Subcutaneous adipose tissue (tissue), 4 donors: ENCODE data around the gene TIMP4. TPM values are rescaled to one million over a fixed set of nuclear protein-coding genes. Genes with fewer than 3 reads are reported as not detected.

Source experiments
- total RNA-seq, 4 donors: library from RNA; depleted of rRNA; stranded (reverse); fragments of >200 nt; gene quantifications; one replicate each; pipeline ENCODE4 v1.1.0, GENCODE V29; 2016
- TF ChIP-seq, protein P1 (sequence below): fragments of 450-650 bp; IDR thresholded peaks from one replicate; pipeline ENCODE4 v1.5.1; 2016; ENCODE audit warnings: low read depth, mild to moderate bottlenecking, control low read depth, antibody characterized with exemption, moderate library complexity

The TIMP4 gene
- total RNA-seq, 4 donors from 2014 or later, result 97.2 to 362 (median 213) TPM

- TF ChIP-seq, protein P1, sequence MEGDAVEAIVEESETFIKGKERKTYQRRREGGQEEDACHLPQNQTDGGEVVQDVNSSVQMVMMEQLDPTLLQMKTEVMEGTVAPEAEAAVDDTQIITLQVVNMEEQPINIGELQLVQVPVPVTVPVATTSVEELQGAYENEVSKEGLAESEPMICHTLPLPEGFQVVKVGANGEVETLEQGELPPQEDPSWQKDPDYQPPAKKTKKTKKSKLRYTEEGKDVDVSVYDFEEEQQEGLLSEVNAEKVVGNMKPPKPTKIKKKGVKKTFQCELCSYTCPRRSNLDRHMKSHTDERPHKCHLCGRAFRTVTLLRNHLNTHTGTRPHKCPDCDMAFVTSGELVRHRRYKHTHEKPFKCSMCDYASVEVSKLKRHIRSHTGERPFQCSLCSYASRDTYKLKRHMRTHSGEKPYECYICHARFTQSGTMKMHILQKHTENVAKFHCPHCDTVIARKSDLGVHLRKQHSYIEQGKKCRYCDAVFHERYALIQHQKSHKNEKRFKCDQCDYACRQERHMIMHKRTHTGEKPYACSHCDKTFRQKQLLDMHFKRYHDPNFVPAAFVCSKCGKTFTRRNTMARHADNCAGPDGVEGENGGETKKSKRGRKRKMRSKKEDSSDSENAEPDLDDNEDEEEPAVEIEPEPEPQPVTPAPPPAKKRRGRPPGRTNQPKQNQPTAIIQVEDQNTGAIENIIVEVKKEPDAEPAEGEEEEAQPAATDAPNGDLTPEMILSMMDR, result no peak
These were observed 502 bp upstream of the TIMP4 start for GRCh38 chr3:12159227-12159601.

DNA sequence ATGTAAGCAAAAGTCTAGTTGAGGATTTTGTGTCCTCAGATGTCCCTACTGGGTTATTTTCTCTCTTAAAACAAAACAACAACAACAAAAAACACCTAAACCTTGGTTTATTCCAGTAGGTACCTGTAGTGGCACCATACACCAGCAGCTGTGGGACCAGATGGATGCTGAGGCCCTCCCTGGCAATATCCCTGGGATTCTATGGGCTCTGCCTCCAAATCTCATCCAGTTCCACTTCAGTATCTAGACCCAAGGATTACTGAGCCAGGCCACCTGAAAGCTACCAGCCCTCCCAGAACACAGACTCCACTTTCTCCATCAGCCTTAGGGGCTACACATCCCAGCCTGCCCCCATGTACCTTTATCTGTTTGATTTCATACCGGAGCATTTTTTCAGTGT lies 1.7 kb downstream of the TIMP4 start:
- TF ChIP-seq, protein P1, result no peak

DNA sequence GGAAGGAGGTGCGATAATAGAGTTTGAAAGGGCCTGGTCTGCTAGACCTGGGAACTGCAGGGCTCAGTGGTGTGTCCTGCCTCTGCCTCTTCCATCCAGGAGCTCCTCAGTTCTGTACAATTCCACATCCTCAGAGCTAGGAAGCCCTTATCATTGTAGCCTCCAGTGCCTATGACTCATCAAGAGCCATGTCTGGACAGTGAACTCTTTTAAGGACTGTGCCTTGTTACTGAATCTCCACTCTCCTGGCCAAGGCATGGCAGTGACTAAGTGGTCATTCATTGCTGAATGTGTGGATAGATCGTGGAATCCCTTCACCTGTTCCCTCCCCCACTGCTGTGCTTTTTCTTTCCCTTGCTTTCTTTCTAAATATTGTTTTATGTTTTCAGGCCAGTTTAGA lies 2.9 kb downstream of the TIMP4 start:
- TF ChIP-seq, protein P1, result no peak

GRCh38 chr3:12155264-12155663 lies 3.4 kb downstream of the TIMP4 start:
- TF ChIP-seq, protein P1, result no peak

DNA sequence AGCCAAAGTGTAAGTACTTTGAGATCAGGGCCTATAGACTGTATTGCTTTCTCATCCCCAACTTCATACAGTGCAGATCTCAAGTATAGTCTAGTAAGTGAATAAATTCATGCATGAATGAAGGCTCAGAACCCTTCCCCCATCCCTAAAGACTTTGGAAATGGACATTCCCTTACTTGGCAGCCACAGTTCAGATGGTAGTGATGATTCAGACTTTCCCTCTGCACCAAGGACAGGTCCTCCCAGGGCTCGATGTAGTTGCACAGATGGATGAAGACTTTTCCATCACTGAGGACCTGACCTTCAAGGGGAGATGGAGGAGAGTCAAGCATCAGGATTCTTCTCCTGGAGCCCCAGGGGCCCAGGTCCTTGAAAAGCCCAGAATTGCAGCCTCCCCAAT lies 4.6 kb downstream of the TIMP4 start:
- TF ChIP-seq, protein P1, result no peak

- TF ChIP-seq, protein P1, result no peak
These were observed 8.6 kb downstream of the TIMP4 start for GRCh38 chr3:12150112-12150511.

DNA sequence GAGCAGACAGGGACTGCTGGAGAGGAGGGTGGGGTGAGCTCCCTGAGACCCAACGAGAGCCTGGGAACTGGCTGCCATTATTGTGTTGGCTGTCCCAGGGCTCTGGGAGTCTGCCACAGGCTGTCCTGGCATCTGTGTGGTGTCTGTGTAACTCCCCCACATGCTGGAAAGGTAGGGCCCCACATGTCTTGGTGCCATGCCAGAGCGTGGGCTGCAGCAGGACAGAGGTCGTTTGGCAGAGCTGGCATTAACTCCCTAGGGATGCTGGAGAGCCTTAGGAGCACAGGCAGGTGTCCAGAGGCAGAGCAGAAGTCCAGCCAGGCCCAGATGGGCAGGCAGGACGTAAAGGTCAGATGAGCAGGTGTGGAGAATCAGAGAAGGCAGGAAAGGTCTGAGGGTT lies 9.7 kb downstream of the TIMP4 start:
- TF ChIP-seq, protein P1, result no peak
